Natural killer cell (primary cell): Measurements from ENCODE around the gene SLC39A7. TPM values are rescaled to one million over a fixed set of nuclear protein-coding genes. Genes with fewer than 3 reads are reported as not detected.

Experiments
- ATAC-seq, 3 donors: fragments of 150-1000 bp in 2 of 3; fragments of 200-7000 bp in 1 of 3; cut with Tn5 transposase; 1 replicate in 1 of 3; 2 replicates in 2 of 3; pipeline ENCODE4 v1.10.0; 2021; ENCODE audit warnings: mild to moderate bottlenecking in 2 of 3, moderate library complexity in 2 of 3
- DNase-seq, 2 donors: peaks; one replicate each; pipeline versions ENCODE4 v3.0.0 to v3.0.0-alpha.2; 2013 to 2021; ENCODE audit warnings: mixed read lengths in 1 of 2
- H3K27ac ChIP-seq: one replicate; pipeline ENCODE4 v1.5.1; 2013; ENCODE audit warnings: mild to moderate bottlenecking, low read length
- H3K27me3 ChIP-seq: one replicate; pipeline ENCODE4 v1.6.1; 2013; ENCODE audit warnings: low read length; ENCODE audit not compliant: control insufficient read depth, insufficient read depth
- H3K36me3 ChIP-seq: one replicate; pipeline ENCODE4 v1.6.1; 2013; ENCODE audit warnings: low read length; ENCODE audit not compliant: control insufficient read depth, insufficient read depth
- H3K4me1 ChIP-seq: one replicate; pipeline ENCODE4 v1.6.1; 2013; ENCODE audit warnings: low read length; ENCODE audit not compliant: control insufficient read depth, insufficient read depth
- H3K4me3 ChIP-seq: one replicate; pipeline ENCODE4 v1.5.1; 2013; ENCODE audit warnings: low read length
- H3K9me3 ChIP-seq: one replicate; pipeline ENCODE4 v1.6.1; 2013; ENCODE audit warnings: low read length; ENCODE audit not compliant: control insufficient read depth, insufficient read depth
- H3K27ac Mint-ChIP-seq, 2 donors: one replicate each; pipeline ENCODE4 v1.8.0; 2022; ENCODE audit warnings: mild to moderate bottlenecking in 2 of 2, mixed read lengths in 2 of 2, moderate library complexity in 1 of 2
- H3K27me3 Mint-ChIP-seq, 2 donors: one replicate each; pipeline ENCODE4 v1.8.0; 2022; ENCODE audit warnings: low read depth in 2 of 2, mixed read lengths in 2 of 2
- H3K36me3 Mint-ChIP-seq: one replicate; pipeline ENCODE4 v1.8.0; 2022; ENCODE audit warnings: mixed read lengths
- H3K4me1 Mint-ChIP-seq, 2 donors: one replicate each; pipeline ENCODE4 v1.8.0; 2022; ENCODE audit warnings: mixed read lengths in 2 of 2
- H3K4me3 Mint-ChIP-seq: one replicate; pipeline ENCODE4 v1.8.0; 2022; ENCODE audit warnings: mild to moderate bottlenecking, moderate library complexity, mixed read lengths
- H3K9me3 Mint-ChIP-seq, 2 donors: one replicate each; pipeline ENCODE4 v1.8.0; 2022; ENCODE audit warnings: mixed read lengths in 2 of 2
- WGBS: methylation state at CpG from one replicate; pipeline ENCODE4 v1.1.7; 2013; ENCODE audit warnings: missing lambda C conversion rate; ENCODE audit not compliant: insufficient coverage; 5-methylcytosine and 5-hydroxymethylcytosine counted together
- intact Hi-C: fragments of 100-400 bp; cut with micrococcal nuclease; formaldehyde crosslinking; loops from one replicate; pipeline ENCODE4 v1.14.2; 2022
- total RNA-seq, 4 donors: library from RNA; stranded (reverse); fragments of 120-200 nt in 1 of 4; gene quantifications; one replicate each; pipeline versions ENCODE4 v1.2.3 to v1.2.4, GENCODE V29; 2013 to 2022
- TF ChIP-seq, protein P1 (sequence below): fragments of 200-600 bp; IDR thresholded peaks from one replicate; pipeline ENCODE4 v1.8.0; 2022; ENCODE audit warnings: antibody characterized with exemption

Gene SLC39A7
- total RNA-seq, 3 donors from 2014 or later (not counting 1 experiment from before 2014, with no cell fraction given): 38.9 to 45.7 (median 45.6) TPM

DNA sequence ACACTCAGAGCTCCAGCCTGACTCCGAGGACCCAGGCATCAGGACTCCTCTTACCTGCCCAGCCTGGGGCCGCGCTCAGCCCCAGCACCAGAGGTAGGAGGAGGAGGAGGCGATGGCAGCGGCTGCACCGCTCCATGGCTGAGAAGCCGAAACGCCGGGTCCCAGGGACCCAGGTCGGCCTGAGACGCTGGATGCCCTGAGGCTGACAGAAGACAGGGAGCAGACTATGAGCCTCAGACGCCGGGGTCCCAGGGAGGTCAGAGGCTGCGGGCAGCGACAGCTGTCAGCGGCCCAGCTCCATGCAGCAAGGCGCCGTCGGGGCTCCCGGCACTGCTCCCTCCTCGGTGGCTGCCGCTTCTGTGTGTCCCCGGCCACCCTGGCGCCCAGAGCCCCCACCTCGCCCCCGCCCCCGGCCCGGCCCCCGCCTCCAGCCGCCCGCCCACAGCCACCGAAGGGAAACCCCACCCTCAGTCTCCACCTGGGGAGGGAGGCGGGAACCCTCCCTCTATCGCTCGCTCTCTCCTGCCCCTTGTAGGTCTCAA lies 8.5 kb upstream of the SLC39A7 start, which contains the start of gene COL11A2:
TSS of gene COL11A2 (minus strand) at position 363 of the 542 bp plus-strand sequence. CDS start at position 136, 227 bp downstream.
- Mint-ChIP-seq H3K27ac (peak within 1 kb of the TSS in 1 of 2 donors; percentile 71), H3K27me3 (peaks cover 38 to 40% of the 10 kb centered on the region in 2 donors), H3K9me3 (no peaks in the 10 kb centered on the region), H3K4me1 (peaks cover 10 to 35% of the 10 kb centered on the region in 2 donors), H3K4me3 (peak within 1 kb of the TSS; percentile 79), H3K36me3 (peaks cover 17% of the 10 kb centered on the region)
- 10% methylated on average over 27 of the region's 35 CpGs for WGBS
- Histone ChIP-seq H3K4me3 (peak within 1 kb of the TSS; percentile 19), H3K27ac (no peak within 1 kb of the TSS), H3K36me3 (peaks cover 30% of the 10 kb centered on the region), H3K9me3 (no peaks in the 10 kb centered on the region), H3K27me3 (peaks cover 18% of the 10 kb centered on the region), H3K4me1 (peaks cover 21% of the 10 kb centered on the region)
- ATAC-seq (peak; percentile 8 to 58 (median 58)), DNase-seq (peak in 1 of 2 donors; percentile 62)
- intact Hi-C loops: no loop called here
- TF ChIP-seq, protein P1, sequence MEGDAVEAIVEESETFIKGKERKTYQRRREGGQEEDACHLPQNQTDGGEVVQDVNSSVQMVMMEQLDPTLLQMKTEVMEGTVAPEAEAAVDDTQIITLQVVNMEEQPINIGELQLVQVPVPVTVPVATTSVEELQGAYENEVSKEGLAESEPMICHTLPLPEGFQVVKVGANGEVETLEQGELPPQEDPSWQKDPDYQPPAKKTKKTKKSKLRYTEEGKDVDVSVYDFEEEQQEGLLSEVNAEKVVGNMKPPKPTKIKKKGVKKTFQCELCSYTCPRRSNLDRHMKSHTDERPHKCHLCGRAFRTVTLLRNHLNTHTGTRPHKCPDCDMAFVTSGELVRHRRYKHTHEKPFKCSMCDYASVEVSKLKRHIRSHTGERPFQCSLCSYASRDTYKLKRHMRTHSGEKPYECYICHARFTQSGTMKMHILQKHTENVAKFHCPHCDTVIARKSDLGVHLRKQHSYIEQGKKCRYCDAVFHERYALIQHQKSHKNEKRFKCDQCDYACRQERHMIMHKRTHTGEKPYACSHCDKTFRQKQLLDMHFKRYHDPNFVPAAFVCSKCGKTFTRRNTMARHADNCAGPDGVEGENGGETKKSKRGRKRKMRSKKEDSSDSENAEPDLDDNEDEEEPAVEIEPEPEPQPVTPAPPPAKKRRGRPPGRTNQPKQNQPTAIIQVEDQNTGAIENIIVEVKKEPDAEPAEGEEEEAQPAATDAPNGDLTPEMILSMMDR: no peak

GRCh38 chr6:33192671-33193602 lies 7.7 kb upstream of the SLC39A7 start:
- Histone ChIP-seq H3K27me3 (peaks cover 18% of the 10 kb centered on the region), H3K36me3 (peaks cover 37% of the 10 kb centered on the region), H3K9me3 (no peaks in the 10 kb centered on the region), H3K27ac (no peak overlapping the region), H3K4me3 (peak overlapping the region; percentile 19), H3K4me1 (peaks cover 21% of the 10 kb centered on the region)
- Mint-ChIP-seq H3K36me3 (peaks cover 17% of the 10 kb centered on the region), H3K4me3 (peak overlapping the region; percentile 79), H3K27me3 (peaks cover 34 to 35% of the 10 kb centered on the region in 2 donors), H3K27ac (peak overlapping the region in 1 of 2 donors; percentile 71), H3K9me3 (no peaks in the 10 kb centered on the region), H3K4me1 (peaks cover 17 to 43% of the 10 kb centered on the region in 2 donors)
- intact Hi-C loops: no loop called here
- 3% methylated on average over 59 of the region's 72 CpGs for WGBS
- DNase-seq: peak in 1 of 2 donors; percentile 60
- ATAC-seq: peak; percentile 27 to 53 (median 43)
- TF ChIP-seq, protein P1: no peak

GRCh38 chr6:33193619-33194018 lies 7.0 kb upstream of the SLC39A7 start:
- no peak for DNase-seq
- H3K4me3 ChIP-seq: no peak overlapping the region
- H3K9me3 Mint-ChIP-seq: no peaks in the 10 kb centered on the region
- H3K27me3 ChIP-seq: peaks cover 18% of the 10 kb centered on the region
- H3K27me3 Mint-ChIP-seq: peaks cover 28 to 29% of the 10 kb centered on the region in 2 donors
- peak overlapping the region; percentile 60 for H3K4me3 Mint-ChIP-seq
- ATAC-seq: no peak
- WGBS: 93% methylated on average over 5 of the region's 6 CpGs
- no peaks in the 10 kb centered on the region for H3K9me3 ChIP-seq
- H3K36me3 Mint-ChIP-seq: peaks cover 17% of the 10 kb centered on the region
- H3K4me1 ChIP-seq: peaks cover 21% of the 10 kb centered on the region
- peaks cover 37% of the 10 kb centered on the region for H3K36me3 ChIP-seq
- no peak overlapping the region for H3K27ac ChIP-seq
- TF ChIP-seq, protein P1: no peak
- peaks cover 24 to 49% of the 10 kb centered on the region in 2 donors for H3K4me1 Mint-ChIP-seq
- H3K27ac Mint-ChIP-seq: no peak overlapping the region
- intact Hi-C loops: no loop called here
